HEK293T (cell line): ENCODE results near the gene PRRT4.

ENCODE experiments used
- ARNT ChIP-seq: fragments of 450-650 bp; IDR thresholded peaks from 2 replicates; pipeline ENCODE4 v1.6.1; 2017; ENCODE audit warnings: mild to moderate bottlenecking
- BHLHE40 ChIP-seq: fragments of 450-650 bp; IDR thresholded peaks from 2 replicates; pipeline ENCODE4 v1.6.1; 2016; ENCODE audit warnings: mild to moderate bottlenecking, moderate library complexity, borderline replicate concordance
- CTBP1 ChIP-seq: fragments of 450-650 bp; IDR thresholded peaks from 2 replicates; pipeline ENCODE4 v1.6.1; 2016; ENCODE audit warnings: borderline replicate concordance
- FOXA1 ChIP-seq: fragments of 450-650 bp; IDR thresholded peaks from 2 replicates; pipeline ENCODE4 v1.6.1; 2016; ENCODE audit warnings: mild to moderate bottlenecking
- FOXK2 ChIP-seq: fragments of 450-650 bp; IDR thresholded peaks from 2 replicates; pipeline ENCODE4 v1.6.1; 2016; ENCODE audit warnings: mild to moderate bottlenecking
- FOXM1 ChIP-seq: fragments of 450-650 bp; IDR thresholded peaks from 2 replicates; pipeline ENCODE4 v1.6.1; 2017; ENCODE audit warnings: mild to moderate bottlenecking, borderline replicate concordance
- SP1 ChIP-seq: fragments of 450-650 bp; IDR thresholded peaks from 2 replicates; pipeline ENCODE4 v1.6.1; 2017
- SUZ12 ChIP-seq: fragments of 450-650 bp; IDR thresholded peaks from 2 replicates; pipeline ENCODE4 v1.6.1; 2016; ENCODE audit warnings: mild to moderate bottlenecking
- TARDBP ChIP-seq: fragments of 450-650 bp; IDR thresholded peaks from 2 replicates; pipeline ENCODE4 v1.6.1; 2016
- ZNF384 ChIP-seq: fragments of 450-650 bp; IDR thresholded peaks from 2 replicates; pipeline ENCODE4 v1.6.1; 2016
- TF ChIP-seq, protein P1 (sequence below): fragments of 450-650 bp; IDR thresholded peaks from 2 replicates; pipeline ENCODE4 v1.6.1; 2016

DNA sequence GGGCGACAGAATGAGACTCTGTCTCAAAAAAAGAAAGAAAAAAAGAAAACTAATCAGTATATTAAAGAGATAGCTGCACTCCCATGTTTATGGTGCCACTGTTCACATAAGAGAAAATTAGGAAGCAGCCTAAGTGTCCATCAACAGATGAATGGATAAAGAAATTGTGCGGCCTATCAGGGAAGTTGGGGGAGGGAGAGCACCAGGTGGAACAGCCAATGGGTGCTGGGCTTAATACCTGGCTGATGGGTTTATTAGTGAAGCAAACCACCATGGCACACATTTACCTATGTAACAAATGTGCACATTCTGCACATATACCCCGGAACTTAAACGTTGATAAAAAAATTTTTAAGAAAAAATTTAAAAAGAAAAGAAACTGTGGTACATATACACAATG lies 9.0 kb upstream of the PRRT4 start:
- TF ChIP-seq CTBP1 (no peak), ARNT (no peak), SP1 (no peak), TARDBP (no peak), ZNF384 (no peak), BHLHE40 (no peak), SUZ12 (no peak), FOXK2 (no peak), FOXM1 (no peak), FOXA1 (no peak)
- TF ChIP-seq, protein P1, sequence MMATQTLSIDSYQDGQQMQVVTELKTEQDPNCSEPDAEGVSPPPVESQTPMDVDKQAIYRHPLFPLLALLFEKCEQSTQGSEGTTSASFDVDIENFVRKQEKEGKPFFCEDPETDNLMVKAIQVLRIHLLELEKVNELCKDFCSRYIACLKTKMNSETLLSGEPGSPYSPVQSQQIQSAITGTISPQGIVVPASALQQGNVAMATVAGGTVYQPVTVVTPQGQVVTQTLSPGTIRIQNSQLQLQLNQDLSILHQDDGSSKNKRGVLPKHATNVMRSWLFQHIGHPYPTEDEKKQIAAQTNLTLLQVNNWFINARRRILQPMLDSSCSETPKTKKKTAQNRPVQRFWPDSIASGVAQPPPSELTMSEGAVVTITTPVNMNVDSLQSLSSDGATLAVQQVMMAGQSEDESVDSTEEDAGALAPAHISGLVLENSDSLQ: no peak
